Measurements from ENCODE around the gene GPATCH4. TPM values are rescaled to one million over a fixed set of nuclear protein-coding genes. Genes with fewer than 3 reads are reported as not detected.

The GPATCH4 gene
- total RNA-seq, 2 experiments from 2014 or later, result 33.3 to 51.6 TPM

GRCh38 chr1:156629823-156630449 is 28.7 kb upstream of the GPATCH4 start:
- H3K9me3 ChIP-seq (ENCODE audit: low read length), result no peaks in the 10 kb centered on the region
- TF ChIP-seq EZH2phosphoT487 (IDR thresholded peaks at IDR 0.05; ENCODE audit: borderline replicate concordance, low read depth, low read length) (no peak), CTCF (conservative IDR thresholded peaks at IDR 0.05; ENCODE audit: low read length) (no peak)
- no peak overlapping the region for H2AFZ ChIP-seq (ENCODE audit: low read length)
- no TSS peak for BruUV-seq (replicated peaks)
- no peaks in the 10 kb centered on the region for H3K36me3 ChIP-seq (ENCODE audit: insufficient read depth, low read length)
- no peak overlapping the region for H3K27ac ChIP-seq (ENCODE audit: low read depth, low read length, poor library complexity, severe bottlenecking)
- H3K4me1 ChIP-seq (ENCODE audit: insufficient read depth, low read length, poor library complexity, severe bottlenecking), result peaks cover 23% of the 10 kb centered on the region
- CTCF ChIA-PET (ENCODE audit: unreplicated experiment), result interaction anchor here (0.9 kb wide), 1 partner anchor 28 kb away, joined by 4 read pairs; no protein-coding TSS in a partner anchor
- H4K20me1 ChIP-seq (ENCODE audit: insufficient read depth, low read length), result no peaks in the 10 kb centered on the region
- no peak overlapping the region for H3K4me2 ChIP-seq (ENCODE audit: low read length)
- H3K79me2 ChIP-seq (ENCODE audit: insufficient read depth, low read depth, low read length), result no peaks in the 10 kb centered on the region
- peak; percentile 27 for DNase-seq (ENCODE audit: low spot score)
- POLR2A ChIA-PET, result no interaction called here
- intact Hi-C loops (cut with micrococcal nuclease; ENCODE audit: unreplicated experiment), result loop anchor here (5.0 kb wide), 2 partner anchors 97 to 248 kb away; partner anchors contain the start of genes ISG20L2 and METTL25B
- no peak overlapping the region for H3K4me3 ChIP-seq (ENCODE audit: low read depth, low read length, poor library complexity, severe bottlenecking)
- H3K9me2 ChIP-seq (ENCODE audit: insufficient read depth, low read length), result no peaks in the 10 kb centered on the region

GRCh38 chr1:156627313-156627880 is 26.1 kb upstream of the GPATCH4 start:
- no peaks in the 10 kb centered on the region for H3K9me2 ChIP-seq (ENCODE audit: insufficient read depth, low read length)
- POLR2A ChIA-PET, result interaction anchor here (0.6 to 1.2 kb wide), 8 partner anchors 18 to 139 kb away, joined by 3 to 8 read pairs (median 4); no protein-coding TSS in a partner anchor
- intact Hi-C loops (cut with micrococcal nuclease; ENCODE audit: unreplicated experiment), result loop anchor here (1.0 to 5.0 kb wide), 4 partner anchors 30 to 245 kb away; partner anchors contain the start of genes ISG20L2 and METTL25B

More at GRCh38 chr1:156627313-156627880, 26.1 kb upstream of the GPATCH4 start:
- Histone ChIP-seq H4K20me1 (ENCODE audit: insufficient read depth, low read length) (no peaks in the 10 kb centered on the region), H3K4me1 (ENCODE audit: insufficient read depth, low read length, poor library complexity, severe bottlenecking) (peaks cover 23% of the 10 kb centered on the region), H3K9me3 (ENCODE audit: low read length) (no peaks in the 10 kb centered on the region), H3K4me2 (ENCODE audit: low read length) (peak overlapping the region; percentile 41; the same call in 1 of the 2 replicates), H3K36me3 (ENCODE audit: insufficient read depth, low read length) (no peaks in the 10 kb centered on the region), H3K27ac (ENCODE audit: low read depth, low read length, poor library complexity, severe bottlenecking) (peak overlapping the region; percentile 32), H2AFZ (ENCODE audit: low read length) (no peak overlapping the region; the same call in 1 of the 2 replicates), H3K4me3 (ENCODE audit: low read depth, low read length, poor library complexity, severe bottlenecking) (no peak overlapping the region), H3K79me2 (ENCODE audit: insufficient read depth, low read depth, low read length) (no peaks in the 10 kb centered on the region)
- peak; percentile 89 for TF ChIP-seq CTCF (conservative IDR thresholded peaks at IDR 0.05; ENCODE audit: low read length)
- no peak for TF ChIP-seq EZH2phosphoT487 (IDR thresholded peaks at IDR 0.05; ENCODE audit: borderline replicate concordance, low read depth, low read length)
- CTCF ChIA-PET (ENCODE audit: unreplicated experiment), result interaction anchor here (0.6 to 1.9 kb wide), 10 partner anchors 9 to 133 kb away, joined by 3 to 12 read pairs (median 4); partner anchors contain the start of gene TTC24
- no TSS peak for BruUV-seq (replicated peaks)
- peak; percentile 84 for DNase-seq (ENCODE audit: low spot score)
